GM18870 (cell line): ENCODE measurements around the gene ZNF41.
"Not testable (repeated sequence)": the region's sequence is repeated elsewhere in the genome, so short reads cannot be mapped to it uniquely, and the experiment has no call there.

Experiments
- ATAC-seq: cut with Tn5 transposase; IDR thresholded peaks from one replicate; pipeline ENCODE4 v1.9.1; 2021; ENCODE audit warnings: moderate library complexity; ENCODE audit not compliant: unreplicated experiment

The ZNF41 gene

DNA sequence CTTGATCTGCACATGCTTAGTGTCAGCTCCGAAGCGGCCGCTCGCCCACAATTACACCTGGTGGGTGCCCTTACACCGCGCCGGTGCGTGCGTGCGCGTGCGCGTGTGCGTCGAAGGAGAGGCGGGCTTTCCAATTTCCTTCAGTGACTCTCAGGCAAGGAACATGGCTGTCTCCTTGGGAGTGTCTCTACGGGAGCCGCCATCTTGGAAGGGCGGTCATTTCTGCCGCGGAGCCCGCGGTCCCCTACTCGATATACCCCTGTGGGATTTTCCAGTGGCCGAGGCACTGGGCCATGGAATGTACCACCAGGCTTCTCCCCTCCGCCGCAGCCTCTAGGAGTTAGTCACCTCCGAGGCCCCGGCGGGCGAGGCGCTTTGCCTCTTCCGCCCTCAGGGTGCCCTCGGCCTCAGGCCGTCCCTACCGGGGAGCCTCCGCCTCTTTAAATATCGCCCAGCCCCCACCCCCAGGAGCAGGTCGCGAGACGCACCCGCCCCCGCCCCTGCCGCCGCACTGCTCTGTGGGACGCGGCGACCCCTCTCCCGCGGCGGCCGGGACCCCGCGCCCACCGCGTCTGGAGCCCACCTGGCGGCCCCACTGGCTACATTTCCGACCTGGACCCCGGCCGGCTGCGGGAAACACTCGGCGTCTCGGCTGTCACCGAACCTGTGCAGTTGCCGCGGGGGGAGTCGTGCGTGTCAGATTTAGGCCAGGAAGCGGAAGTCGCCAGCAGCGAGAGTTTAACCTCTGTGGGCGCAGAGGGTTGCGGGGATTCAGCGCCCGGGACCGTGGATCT is at the start of gene ZNF41:
Gene ZNF41, minus strand, starts transcription at position 711 of the 794 bp plus-strand sequence. CDS start 15,741 bp downstream, outside the sequence.
- peak; percentile 77 for ATAC-seq

DNA sequence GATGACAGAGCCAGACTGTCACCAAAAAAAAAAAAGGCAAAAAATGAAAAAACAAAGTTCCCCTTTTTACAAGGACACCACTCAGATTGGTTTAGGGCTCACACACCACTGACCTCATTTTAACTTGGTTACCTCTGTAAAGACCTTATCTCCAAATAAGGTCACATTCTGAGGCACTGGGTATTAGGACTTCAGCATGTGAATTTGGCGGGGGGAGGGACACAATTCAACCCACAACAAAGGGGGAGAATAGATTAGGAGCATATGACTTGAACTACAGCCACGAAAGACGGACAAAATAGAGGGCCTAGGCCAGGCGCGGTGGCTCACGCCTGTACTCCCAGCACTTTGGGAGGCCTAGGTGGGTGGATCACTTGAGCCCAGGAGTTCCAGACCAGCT is 47.0 kb upstream of the ZNF41 start:
- no peak for ATAC-seq

DNA sequence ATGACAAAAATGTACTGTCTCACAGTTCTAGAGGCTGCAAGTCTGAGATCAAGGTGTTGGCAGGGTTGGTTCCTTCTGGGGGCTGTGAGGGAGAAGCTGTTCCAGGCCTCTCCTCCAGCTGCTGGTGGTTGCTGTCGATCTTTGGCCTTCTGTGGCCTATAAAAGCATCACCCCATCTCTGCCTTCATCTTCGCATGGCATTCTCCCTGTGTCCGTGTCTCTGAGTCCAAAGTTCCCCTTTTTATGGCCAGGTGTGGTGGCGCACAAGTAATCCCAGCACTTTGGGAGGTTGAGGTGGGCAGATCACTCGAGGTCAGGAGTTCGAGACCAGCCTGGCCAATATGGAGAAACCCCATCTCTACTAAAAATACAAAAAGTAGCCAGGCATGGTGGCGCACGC is 46.5 kb upstream of the ZNF41 start:
- ATAC-seq, result no peak

GRCh38 chrX:47523713-47524166 is 40.7 kb upstream of the ZNF41 start:
- ATAC-seq, result no peak

DNA sequence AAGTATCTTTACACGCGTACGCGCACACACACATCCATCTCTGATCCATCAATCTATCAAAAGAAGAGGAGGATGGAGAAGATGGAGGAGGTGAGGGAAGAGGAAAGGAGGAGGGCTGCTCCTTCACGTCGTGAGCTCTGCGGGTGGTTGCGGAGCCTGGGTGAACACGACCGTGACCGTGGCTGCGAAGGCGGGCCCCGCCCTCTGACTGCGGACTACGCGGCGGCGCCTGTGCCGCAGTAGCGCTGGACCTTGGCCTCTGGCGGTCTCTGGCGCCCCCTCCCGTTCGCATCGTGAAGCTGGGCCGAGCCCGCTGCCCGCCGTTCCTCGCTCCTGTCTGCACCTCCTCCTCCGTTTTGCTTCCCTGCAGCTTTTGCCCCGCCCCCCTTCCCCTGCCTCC is 40.3 kb upstream of the ZNF41 start:
- no peak for ATAC-seq

GRCh38 chrX:47518144-47518543 is 35.1 kb upstream of the ZNF41 start:
- no peak for ATAC-seq

- no peak for ATAC-seq
Observed at GRCh38 chrX:47515941-47516665, 33.1 kb upstream of the ZNF41 start.

DNA sequence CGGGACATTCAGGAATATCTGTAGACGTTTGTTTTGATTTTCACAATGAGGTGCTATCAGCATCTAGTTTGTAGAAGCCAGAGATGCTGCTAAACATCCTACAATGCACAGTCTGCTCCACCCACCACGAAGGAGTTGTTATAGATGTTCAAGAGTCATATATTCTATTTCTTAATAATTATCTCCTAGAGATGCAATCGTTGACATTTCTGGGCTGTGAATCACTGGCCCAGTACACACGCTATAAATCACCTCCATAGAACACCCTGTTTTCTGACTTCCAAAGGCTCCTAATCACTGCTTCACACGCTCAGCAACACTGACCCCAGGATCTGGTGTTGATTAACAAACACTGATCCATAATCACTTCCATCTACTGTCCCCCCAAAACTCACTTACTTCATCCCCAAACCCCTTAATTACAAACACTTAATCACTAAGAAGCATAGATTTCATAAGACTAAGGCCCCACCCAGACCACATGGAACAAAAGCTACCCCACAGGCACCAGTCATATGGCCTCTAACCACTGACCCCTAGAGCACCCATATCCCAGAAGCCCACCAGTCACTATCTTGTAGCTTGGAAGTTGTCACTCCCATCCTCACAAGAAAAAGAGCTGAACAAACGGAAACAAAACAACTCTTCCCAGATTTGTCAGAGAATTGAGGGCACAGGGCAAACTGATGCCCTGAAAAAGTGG is 31.7 kb upstream of the ZNF41 start:
- no peak for ATAC-seq

DNA sequence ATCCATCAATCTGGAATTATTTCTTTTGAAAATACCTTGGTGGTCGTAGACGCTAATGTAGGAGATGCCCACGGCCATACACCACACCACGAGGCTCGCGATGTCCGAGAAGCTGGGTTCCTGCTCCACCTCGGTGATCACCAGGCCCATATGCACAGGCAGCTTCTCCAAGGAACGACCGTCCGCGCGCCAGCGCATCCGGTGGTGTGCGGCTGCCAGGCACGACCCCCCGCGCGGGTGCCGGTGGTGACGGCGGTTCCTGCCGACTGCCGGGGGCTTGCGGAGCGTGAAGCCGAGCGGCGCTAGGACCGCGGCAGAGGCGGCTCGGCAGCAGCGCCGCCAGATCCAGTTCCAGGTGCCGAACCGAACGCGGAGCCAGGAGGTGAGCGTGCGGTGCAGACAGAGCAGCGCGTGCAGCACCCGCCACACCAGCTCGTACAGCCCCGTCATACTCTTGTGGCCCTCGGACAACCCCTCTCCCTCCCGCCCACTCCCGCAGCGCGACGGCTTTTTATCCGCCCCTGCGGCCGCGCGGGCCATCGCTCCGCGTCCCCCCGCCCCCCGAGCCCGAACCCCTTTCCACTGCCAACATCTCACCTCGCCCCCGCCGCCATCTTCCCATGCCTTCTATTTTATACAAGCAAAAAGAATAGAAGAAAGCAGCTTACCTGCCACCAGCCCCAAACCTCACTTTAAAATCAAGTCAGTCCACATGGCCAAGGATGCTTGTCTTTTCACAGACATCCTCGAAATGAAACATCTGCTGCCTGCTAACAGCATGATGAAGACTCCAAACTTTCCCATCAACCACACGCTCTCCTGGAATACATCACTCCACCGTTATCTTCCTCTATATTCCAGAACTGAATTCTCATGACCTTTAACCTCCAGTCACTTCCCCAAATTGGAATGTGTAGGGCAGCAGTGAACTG is 30.3 kb upstream of the ZNF41 start:
- ATAC-seq, result not testable (repeated sequence)

- not testable (repeated sequence) for ATAC-seq
Observed at GRCh38 chrX:47512383-47512782, 29.4 kb upstream of the ZNF41 start.

GRCh38 chrX:47507153-47507867 is 24.3 kb upstream of the ZNF41 start:
- no peak for ATAC-seq

DNA sequence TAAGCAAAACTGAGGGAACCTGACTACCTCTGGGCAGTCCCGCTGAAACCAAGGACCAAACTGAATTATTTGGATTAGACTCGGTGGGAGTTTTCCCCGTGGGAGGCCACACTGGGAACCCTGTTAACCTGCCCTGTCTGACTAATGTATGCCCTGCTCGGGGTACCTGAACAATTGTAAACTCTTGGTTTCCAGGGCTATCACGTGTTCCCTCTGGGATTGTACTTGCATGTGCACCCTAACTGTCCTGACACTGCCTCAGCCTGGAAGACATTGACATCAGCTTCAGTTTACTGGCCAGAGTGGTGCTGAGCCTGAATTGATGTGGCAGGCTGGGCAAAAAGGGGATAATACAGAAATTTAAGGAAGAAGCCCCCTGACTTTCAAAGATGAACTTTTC is 20.1 kb upstream of the ZNF41 start:
- no peak for ATAC-seq

DNA sequence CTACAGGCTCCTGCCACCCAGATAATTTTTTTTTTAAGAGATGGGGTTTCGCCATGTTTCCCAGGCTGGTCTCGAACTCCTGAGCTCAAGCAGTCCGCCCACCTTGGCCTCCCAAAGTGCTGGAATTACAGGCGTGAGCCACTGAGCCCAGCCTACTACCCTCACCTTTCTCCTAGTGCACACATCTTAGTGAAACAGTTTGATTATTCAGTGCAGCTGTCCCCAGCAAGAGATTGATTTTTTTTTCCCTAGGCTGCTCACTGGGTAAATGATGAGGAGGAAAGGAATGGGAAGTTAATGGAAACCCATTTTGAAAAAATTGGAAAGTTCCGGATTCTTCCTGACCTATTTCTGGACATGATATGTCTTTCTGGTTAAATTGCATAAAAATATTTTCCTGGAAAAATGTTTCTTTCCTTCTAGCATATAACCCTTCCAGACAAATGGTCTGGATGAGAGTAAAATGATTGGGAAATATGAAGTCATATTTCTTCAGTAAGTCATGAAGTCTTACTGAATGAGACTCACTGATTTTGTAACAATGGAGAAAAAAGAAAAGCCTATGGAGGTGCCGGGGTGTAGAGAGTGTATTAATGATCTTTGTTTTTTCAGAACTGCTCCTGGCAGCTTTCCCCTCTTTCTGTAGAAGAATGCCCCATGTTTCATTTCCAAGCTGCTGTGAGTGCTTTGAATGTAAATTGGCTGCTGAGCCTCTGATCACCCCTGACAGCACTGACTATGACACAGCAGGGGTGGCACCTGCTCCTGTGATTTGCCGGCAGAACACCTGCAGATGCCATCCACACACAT is 19.5 kb upstream of the ZNF41 start:
- ATAC-seq, result no peak

DNA sequence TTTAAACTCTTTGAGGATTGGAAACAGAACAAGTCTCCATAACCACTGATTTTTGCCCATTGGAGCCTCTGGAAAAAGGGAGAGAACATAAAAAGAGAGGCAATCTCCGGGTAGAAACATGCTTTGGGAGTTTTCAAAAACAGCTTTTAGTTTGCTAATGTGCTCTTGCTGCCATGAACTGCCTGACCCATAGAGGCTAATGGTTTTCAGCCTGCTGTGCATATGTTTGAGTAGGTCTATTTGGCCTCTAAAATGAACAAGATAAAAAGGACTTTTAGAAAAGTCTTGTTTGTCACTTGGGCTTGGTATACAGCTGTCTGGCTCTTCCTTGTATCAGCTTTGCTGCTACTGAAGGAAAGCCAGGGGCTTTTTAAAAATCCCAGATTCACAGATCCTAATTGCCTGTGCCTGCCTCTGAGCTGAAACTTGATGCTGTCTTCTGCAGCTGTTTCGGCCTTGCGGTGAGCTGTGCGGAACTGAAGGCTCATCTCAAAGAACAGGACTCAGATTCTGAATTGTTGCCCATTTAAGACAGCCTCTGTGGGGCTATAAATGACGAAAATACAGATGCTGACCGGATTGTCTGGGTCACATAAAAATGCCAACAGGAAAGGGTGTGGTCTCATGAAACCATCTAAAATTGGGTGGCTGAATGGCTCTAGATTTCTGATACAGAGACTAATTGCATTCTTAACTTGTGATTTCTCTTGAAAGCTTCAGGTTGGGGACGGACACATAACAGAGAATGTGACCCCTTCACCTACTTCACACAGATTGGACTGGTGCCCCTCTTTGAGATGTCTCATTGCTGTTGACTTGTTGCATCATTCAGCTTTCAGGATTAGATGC is 18.4 kb upstream of the ZNF41 start:
- no peak for ATAC-seq

DNA sequence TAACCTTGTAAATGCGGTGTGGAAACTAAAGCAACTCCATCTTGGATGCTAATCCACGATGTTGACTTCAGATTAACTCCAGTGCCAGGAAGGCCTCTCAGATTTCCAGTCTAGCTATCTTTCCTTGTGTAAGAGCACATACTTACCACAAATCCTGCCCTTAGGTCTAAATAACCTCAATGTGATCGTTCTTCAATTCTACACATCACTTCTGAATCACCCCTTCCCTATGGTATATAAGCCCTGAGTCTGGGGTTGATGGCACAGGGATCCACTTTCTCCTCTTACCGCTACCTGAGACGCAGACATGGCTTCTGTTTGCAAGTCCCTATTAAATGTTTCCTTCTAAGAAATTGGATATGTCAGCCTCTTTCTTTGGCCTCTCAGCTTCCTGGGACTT is 17.5 kb upstream of the ZNF41 start:
- ATAC-seq, result no peak

GRCh38 chrX:47499293-47499692 is 16.3 kb upstream of the ZNF41 start:
- ATAC-seq, result no peak

- no peak for ATAC-seq
Observed at GRCh38 chrX:47498411-47498810, 15.4 kb upstream of the ZNF41 start.

DNA sequence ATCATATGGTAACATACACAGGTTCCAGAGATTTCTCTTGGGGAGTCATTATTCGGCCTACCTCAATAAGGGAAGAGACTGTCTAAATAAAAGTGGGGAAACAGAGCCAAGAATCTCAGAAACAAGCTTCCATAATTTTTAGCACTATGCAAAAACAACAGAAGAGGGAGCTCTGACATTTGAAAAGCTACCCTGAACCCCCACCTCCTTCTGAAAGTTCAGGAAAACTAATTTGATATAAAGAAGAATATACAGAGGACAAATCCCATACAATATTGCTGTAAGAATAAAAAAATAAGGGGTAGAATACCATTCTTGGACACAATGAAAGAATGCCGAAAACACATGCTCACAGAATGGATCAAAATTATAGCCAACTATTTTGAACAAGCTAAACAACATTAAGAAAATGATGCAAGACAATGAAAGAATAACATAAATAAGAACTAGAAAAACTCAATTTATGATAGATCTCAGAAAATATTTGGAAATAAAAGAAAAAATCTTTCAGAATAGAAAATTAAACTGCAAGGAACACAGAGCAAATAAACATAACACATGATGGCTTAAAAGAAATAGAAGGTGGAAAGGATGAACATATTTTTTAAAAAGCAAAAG is 14.4 kb upstream of the ZNF41 start:
- ATAC-seq, result no peak
